ENCODE results near the gene ASCC1. TPM values are rescaled to one million over a fixed set of nuclear protein-coding genes. Genes with fewer than 3 reads are reported as not detected.

ASCC1 gene
- total and polyA plus RNA-seq, 7 donors: 15.3 to 37.0 (median 19.3) TPM

GRCh38 chr10:72056932-72057751, 158.9 kb downstream of the ASCC1 start:
- H3K9me3 ChIP-seq: no peaks in the 10 kb centered on the region
- H3K36me3 ChIP-seq (ENCODE audit: insufficient read depth in 1 of 2, low read depth in 1 of 2): no peaks in the 10 kb centered on the region
- ATAC-seq (no peak), DNase-seq (peak in 1 of 2 donors; percentile 38)
- H3K4me1 ChIP-seq: no peaks in the 10 kb centered on the region
- no peak overlapping the region for H3K27ac ChIP-seq
- no peak overlapping the region for H3K4me3 ChIP-seq
- TF ChIP-seq CTCF (IDR thresholded peaks at IDR 0.05): no peak
- H3K27me3 ChIP-seq (ENCODE audit: insufficient read depth in 3 of 3, low read length in 2 of 3): no peaks in the 10 kb centered on the region
- intact Hi-C loops (cut with DNase I): no loop called here
- 82 to 89% (median 83%) methylated on average over 25 of the region's 25 CpGs for WGBS, 3 donors

- no peaks in the 10 kb centered on the region for H3K36me3 ChIP-seq (ENCODE audit: insufficient read depth in 1 of 2, low read depth in 1 of 2)
- peak; percentile 57 to 76 (median 74) for ATAC-seq
- no peak for TF ChIP-seq CTCF (IDR thresholded peaks at IDR 0.05)
- intact Hi-C loops (cut with DNase I): no loop called here
- no peak overlapping the region for H3K27ac ChIP-seq
- H3K4me3 ChIP-seq: no peak overlapping the region
- no peaks in the 10 kb centered on the region for H3K27me3 ChIP-seq (ENCODE audit: insufficient read depth in 3 of 3, low read length in 2 of 3)
- H3K9me3 ChIP-seq: no peaks in the 10 kb centered on the region
- H3K4me1 ChIP-seq: no peaks in the 10 kb centered on the region
- peak; percentile 40 to 56 for DNase-seq
- 45 to 70% (median 49%) methylated on average over 5 of the region's 5 CpGs for WGBS, 3 donors
Observed at GRCh38 chr10:72056113-72056512, 160.0 kb downstream of the ASCC1 start.

DNA sequence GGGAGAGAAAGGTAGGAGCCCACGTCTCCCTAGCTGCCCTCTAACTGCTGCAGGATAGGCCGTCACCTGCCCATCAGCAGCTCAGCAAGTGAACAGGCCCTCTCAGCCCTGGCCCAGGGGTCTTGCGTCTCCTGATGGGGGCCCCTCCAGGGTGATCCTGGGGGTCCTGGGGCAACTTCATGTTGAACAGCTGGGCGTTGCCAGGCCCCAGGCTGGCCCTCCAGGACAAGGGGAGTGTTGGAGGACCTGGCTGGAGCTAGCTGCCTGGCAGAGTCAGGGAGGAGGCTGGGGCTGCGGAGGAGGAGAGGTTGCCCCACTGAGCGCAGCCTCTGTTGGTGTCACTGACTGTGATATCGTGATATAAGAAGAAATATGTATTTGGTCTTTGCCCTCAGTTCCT, 162.4 kb downstream of the ASCC1 start:
- peak in 1 of 2 donors; percentile 39 for DNase-seq
- no peak for TF ChIP-seq CTCF (IDR thresholded peaks at IDR 0.05)

DNA sequence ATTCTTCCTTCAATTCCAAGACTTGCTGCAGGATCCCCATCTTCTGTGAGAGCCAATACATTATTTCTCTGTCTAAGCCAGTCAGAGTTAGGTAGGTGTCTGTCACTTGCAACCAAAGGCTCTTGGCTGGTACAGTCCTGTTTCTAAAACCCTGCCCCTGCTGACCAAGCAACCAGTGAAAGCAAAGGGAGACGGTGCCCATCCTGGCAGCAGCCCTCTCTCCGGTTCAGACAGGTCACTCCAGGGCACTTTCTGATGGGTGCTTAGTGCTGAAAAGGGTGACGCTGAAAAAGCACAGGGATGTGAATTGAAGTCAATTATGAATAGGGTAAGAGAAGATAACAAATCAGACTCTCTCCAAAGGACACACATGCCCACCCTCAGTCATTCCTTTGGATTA, 165.2 kb downstream of the ASCC1 start:
- no peak for ATAC-seq
- intact Hi-C loops (cut with DNase I): no loop called here
- no peak overlapping the region for H3K27ac ChIP-seq

More for the DNA sequence above, 162.4 kb downstream of the ASCC1 start:
- intact Hi-C loops (cut with DNase I): no loop called here
- no peak overlapping the region for H3K27ac ChIP-seq
- no peak overlapping the region for H3K4me3 ChIP-seq
- WGBS, 3 donors: 94 to 97% (median 95%) methylated on average over 7 of the region's 7 CpGs
- no peaks in the 10 kb centered on the region for H3K36me3 ChIP-seq (ENCODE audit: insufficient read depth in 1 of 2, low read depth in 1 of 2)
- H3K4me1 ChIP-seq: no peaks in the 10 kb centered on the region
- no peaks in the 10 kb centered on the region for H3K9me3 ChIP-seq
- H3K27me3 ChIP-seq (ENCODE audit: insufficient read depth in 3 of 3, low read length in 2 of 3): no peaks in the 10 kb centered on the region
- no peak for ATAC-seq

More for the DNA sequence above, 165.2 kb downstream of the ASCC1 start:
- 21 to 51% (median 28%) methylated on average over 3 of the region's 3 CpGs for WGBS, 3 donors
- Histone ChIP-seq H3K27me3 (ENCODE audit: insufficient read depth in 3 of 3, low read length in 2 of 3) (no peaks in the 10 kb centered on the region), H3K4me1 (no peaks in the 10 kb centered on the region), H3K9me3 (no peaks in the 10 kb centered on the region), H3K4me3 (no peak overlapping the region), H3K36me3 (ENCODE audit: insufficient read depth in 1 of 2, low read depth in 1 of 2) (no peaks in the 10 kb centered on the region)
- no peak for TF ChIP-seq CTCF (IDR thresholded peaks at IDR 0.05)
- DNase-seq: peak in 1 of 2 donors; percentile 28

Measured in psoas muscle (tissue), 8 donors.